Islet precursor cell (in vitro differentiated cells): ENCODE results near the gene TRPV3.
"Not testable (repeated sequence)": the region's sequence is repeated elsewhere in the genome, so short reads cannot be mapped to it uniquely, and the experiment has no call there.

ENCODE experiments used
- DNase-seq: peaks from one replicate; pipeline ENCODE4 v3.0.0-alpha.2; 2018

Gene TRPV3

GRCh38 chr17:3557768-3558583 is at the start of gene TRPV3:
TSS of gene TRPV3 (minus strand) at chr17:3557812. CDS start at chr17:3554850, 2,962 bp downstream.
- DNase-seq, result no peak

GRCh38 chr17:3603870-3604259 is 46.3 kb upstream of the TRPV3 start:
- DNase-seq, result no peak

GRCh38 chr17:3603119-3603869 is 45.7 kb upstream of the TRPV3 start:
- no peak for DNase-seq

GRCh38 chr17:3602499-3602898 is 44.9 kb upstream of the TRPV3 start:
- peak; percentile 68 for DNase-seq

- DNase-seq, result no peak
Observed at GRCh38 chr17:3600529-3601205, 43.1 kb upstream of the TRPV3 start.

GRCh38 chr17:3598078-3598477 is 40.5 kb upstream of the TRPV3 start:
- peak; percentile 63 for DNase-seq

DNA sequence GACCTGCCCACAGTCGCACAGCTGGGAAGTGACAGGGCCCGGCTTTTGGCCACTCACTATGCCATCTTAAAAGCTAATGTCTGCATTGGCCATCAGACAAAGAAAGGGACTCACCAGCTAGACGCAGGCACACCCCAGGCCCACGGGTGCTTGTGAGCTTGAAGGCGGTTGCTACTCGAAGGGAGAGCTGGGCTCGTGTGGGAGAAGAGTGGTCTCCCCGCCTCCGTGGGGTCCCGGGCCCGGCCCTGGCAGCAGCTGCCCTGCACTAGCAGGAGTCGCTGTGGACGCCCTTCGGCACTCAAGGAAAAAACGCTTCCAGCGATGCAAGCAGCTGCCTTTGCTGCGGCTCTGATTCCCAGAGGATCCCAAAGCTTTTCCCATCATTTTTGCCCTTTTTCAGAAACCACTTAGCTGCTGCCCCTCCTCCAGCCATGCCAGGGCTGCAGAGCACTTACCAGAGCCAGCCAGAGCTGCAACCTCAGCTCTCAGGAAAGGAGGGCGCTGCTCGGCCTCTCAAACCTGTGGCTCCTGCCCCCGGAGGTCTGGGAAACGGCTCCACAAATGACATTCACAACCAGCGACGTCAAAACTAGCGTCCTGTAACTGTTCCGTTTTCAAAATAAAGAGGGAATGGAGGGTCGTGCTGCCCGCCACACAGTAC is 39.3 kb upstream of the TRPV3 start:
- DNase-seq, result no peak

GRCh38 chr17:3594976-3595375 is 37.4 kb upstream of the TRPV3 start:
- peak; percentile 54 for DNase-seq

- DNase-seq, result peak; percentile 90
Observed at GRCh38 chr17:3594051-3594800, 36.6 kb upstream of the TRPV3 start.

GRCh38 chr17:3593384-3593783 is 35.8 kb upstream of the TRPV3 start:
- no peak for DNase-seq

- DNase-seq, result no peak
Observed at GRCh38 chr17:3592216-3592860, 34.7 kb upstream of the TRPV3 start.

DNA sequence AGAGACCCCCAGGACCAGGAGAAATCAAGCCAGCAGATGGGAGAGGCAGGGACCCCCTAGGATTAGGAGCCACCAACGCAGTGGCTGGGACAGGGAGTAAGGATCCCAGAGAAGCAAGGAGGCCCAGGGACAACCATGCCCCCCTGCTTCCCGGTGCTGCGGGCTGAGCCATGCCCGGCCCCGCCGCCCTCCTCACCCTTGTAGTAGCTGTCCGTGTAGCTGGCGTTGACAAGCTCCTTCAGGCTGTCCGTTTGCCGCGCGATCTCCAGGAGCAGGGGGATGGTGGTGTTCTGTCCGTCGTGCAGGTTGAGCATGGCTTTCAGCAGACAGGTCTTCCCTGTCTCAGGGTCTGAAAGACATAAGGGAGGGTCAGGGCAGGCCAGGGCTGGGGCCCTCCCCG is 33.2 kb upstream of the TRPV3 start:
- peak; percentile 55 for DNase-seq

DNA sequence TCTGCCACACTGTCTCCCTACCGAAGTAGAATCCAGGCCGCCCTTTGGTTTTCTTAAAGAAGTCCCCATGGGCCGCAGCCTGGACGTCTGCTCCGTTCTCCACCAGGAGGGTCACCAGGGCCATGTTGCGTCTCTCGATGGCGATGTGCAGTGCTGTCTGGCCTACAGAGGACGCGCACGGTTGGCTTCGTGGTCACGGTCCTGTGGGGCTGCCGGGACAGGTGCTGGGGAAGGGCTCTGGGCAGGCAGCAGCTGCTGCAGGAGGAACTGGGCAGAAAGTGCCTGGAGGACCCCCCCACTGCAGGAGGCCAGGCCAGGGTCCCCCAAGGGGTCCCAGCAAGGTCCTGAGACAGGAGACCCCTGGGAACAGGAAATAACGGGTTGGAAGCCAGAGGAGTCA is 32.6 kb upstream of the TRPV3 start:
- DNase-seq, result no peak

- no peak for DNase-seq
Observed at GRCh38 chr17:3589784-3590183, 32.2 kb upstream of the TRPV3 start.

DNA sequence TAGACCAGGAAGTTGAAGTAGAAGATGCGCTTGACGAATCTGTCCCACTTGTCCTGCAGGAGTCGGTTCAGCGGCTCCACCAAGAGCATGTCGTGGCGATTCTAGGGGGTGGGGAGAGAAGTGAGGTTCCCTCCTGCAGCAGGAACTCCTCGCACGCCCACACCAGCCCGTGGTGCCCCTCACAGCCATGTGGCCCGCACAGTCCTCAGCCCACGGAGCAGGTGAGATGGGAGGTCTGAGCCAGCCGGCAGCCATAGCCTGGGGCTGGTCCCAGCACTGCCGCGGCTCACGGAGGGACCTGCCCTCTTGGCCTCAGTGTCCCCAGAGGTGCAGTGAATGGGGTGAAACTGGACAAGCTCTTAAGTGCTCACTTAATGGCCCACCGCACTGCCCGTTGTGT is 28.2 kb upstream of the TRPV3 start:
- no peak for DNase-seq

- DNase-seq, result no peak
Observed at GRCh38 chr17:3583456-3583855, 25.8 kb upstream of the TRPV3 start.

DNA sequence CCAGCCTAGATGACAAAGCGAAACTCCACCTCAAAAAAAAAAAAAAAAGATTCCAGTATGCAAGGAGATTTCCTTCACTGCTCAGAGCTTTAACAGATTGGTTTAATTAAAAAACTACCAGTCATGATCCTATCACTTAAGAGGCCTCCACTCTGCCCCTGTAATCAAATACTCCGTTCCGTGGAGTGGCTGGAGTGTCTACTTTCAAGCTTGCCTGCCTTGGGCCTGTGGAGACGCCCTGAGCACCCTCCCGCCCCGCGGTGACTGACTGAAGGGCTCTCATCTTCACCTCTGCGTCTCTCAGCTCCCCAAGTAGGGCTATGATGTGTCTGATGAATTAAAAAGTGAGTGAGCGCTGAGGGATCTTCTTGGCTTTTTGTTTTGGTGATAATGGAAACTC is 25.3 kb upstream of the TRPV3 start:
- no peak for DNase-seq

GRCh38 chr17:3578667-3579066 is 21.1 kb upstream of the TRPV3 start:
- DNase-seq, result not testable (repeated sequence)

GRCh38 chr17:3576970-3577369 is 19.4 kb upstream of the TRPV3 start:
- no peak for DNase-seq

- no peak for DNase-seq
Observed at GRCh38 chr17:3575511-3575910, 17.9 kb upstream of the TRPV3 start.

- DNase-seq, result no peak
Observed at GRCh38 chr17:3574231-3574630, 16.6 kb upstream of the TRPV3 start.
